H9 (cell line): ENCODE data around the gene CYP1A1. TPM values are rescaled to one million over a fixed set of nuclear protein-coding genes. Genes with fewer than 3 reads are reported as not detected.

ENCODE experiments used
- DNase-seq: peaks from one replicate; pipeline ENCODE4 v3.0.0-alpha.2; 2017
- H2AFZ ChIP-seq: one replicate; pipeline ENCODE4 v1.6.1; 2013; ENCODE audit warnings: mild to moderate bottlenecking, low read length, control low read depth, moderate library complexity
- H2AK5ac ChIP-seq: 2 replicates; pipeline ENCODE4 v1.6.1; 2013; ENCODE audit warnings: low read length, control low read depth, mixed read lengths; ENCODE audit not compliant: insufficient read length
- H2BK120ac ChIP-seq: one replicate; pipeline ENCODE4 v1.6.1; 2013; ENCODE audit warnings: low read depth, mild to moderate bottlenecking, low read length, control low read depth, inconsistent platforms; ENCODE audit not compliant: poor library complexity, severe bottlenecking
- H2BK12ac ChIP-seq: 2 replicates; pipeline ENCODE4 v1.6.1; 2013; ENCODE audit warnings: low read length, control low read depth, mixed read lengths, low read depth; ENCODE audit not compliant: insufficient read length
- H2BK15ac ChIP-seq: 2 replicates; pipeline ENCODE4 v1.6.1; 2013; ENCODE audit warnings: low read depth, low read length, control low read depth
- H2BK20ac ChIP-seq: one replicate; pipeline ENCODE4 v1.6.1; 2013; ENCODE audit warnings: low read depth, mild to moderate bottlenecking, low read length, control low read depth, inconsistent platforms; ENCODE audit not compliant: poor library complexity, severe bottlenecking
- H2BK5ac ChIP-seq: 2 replicates; pipeline ENCODE4 v1.6.1; 2013; ENCODE audit warnings: low read length, control low read depth, mixed read lengths; ENCODE audit not compliant: insufficient read length
- H3K14ac ChIP-seq: 2 replicates; pipeline ENCODE4 v1.6.1; 2013; ENCODE audit warnings: low read length, control low read depth; ENCODE audit not compliant: insufficient read depth
- H3K18ac ChIP-seq: 2 replicates; pipeline ENCODE4 v1.6.1; 2013; ENCODE audit warnings: low read depth, mild to moderate bottlenecking, mixed read lengths, low read length, control low read depth; ENCODE audit not compliant: insufficient read length
- H3K23ac ChIP-seq: 2 replicates; pipeline ENCODE4 v1.6.1; 2013; ENCODE audit warnings: low read length, control low read depth, mixed read lengths, low read depth; ENCODE audit not compliant: insufficient read length
- H3K23me2 ChIP-seq: 2 replicates; pipeline ENCODE4 v1.6.1; 2013; ENCODE audit warnings: low read depth, mild to moderate bottlenecking, mixed read lengths, low read length, control low read depth; ENCODE audit not compliant: insufficient read length, poor library complexity, severe bottlenecking
- H3K27ac ChIP-seq: 2 replicates; pipeline ENCODE4 v1.5.1; 2013; ENCODE audit warnings: low read length, control low read depth, mixed read lengths, low read depth; ENCODE audit not compliant: insufficient read length
- H3K27me3 ChIP-seq: 2 replicates; pipeline ENCODE4 v1.6.1; 2013; ENCODE audit warnings: low read length, control low read depth, inconsistent platforms; ENCODE audit not compliant: insufficient read depth
- H3K4ac ChIP-seq: 2 replicates; pipeline ENCODE4 v1.6.1; 2013; ENCODE audit warnings: low read depth, mild to moderate bottlenecking, control low read depth, inconsistent platforms, low read length, moderate library complexity
- H3K4me1 ChIP-seq: 2 replicates; pipeline ENCODE4 v1.6.1; 2013; ENCODE audit warnings: low read length, control low read depth, inconsistent platforms; ENCODE audit not compliant: insufficient read depth
- H3K4me2 ChIP-seq: 2 replicates; pipeline ENCODE4 v1.6.1; 2013; ENCODE audit warnings: low read length, control low read depth, mixed read lengths; ENCODE audit not compliant: insufficient read length, insufficient read depth
- H3K56ac ChIP-seq: 2 replicates; pipeline ENCODE4 v1.6.1; 2013; ENCODE audit warnings: low read depth, mild to moderate bottlenecking, mixed read lengths, low read length, control low read depth; ENCODE audit not compliant: insufficient read length
- H3K79me1 ChIP-seq: 2 replicates; pipeline ENCODE4 v1.6.1; 2013; ENCODE audit warnings: low read depth, mild to moderate bottlenecking, moderate library complexity, low read length, control low read depth, inconsistent platforms; ENCODE audit not compliant: insufficient read depth, poor library complexity, severe bottlenecking
- H3K79me2 ChIP-seq: 2 replicates; pipeline ENCODE4 v1.6.1; 2013; ENCODE audit warnings: low read length, control low read depth, inconsistent platforms; ENCODE audit not compliant: insufficient read depth
- H3K9ac ChIP-seq: 2 replicates; pipeline ENCODE4 v1.6.1; 2013; ENCODE audit warnings: low read length, control low read depth, mixed read lengths; ENCODE audit not compliant: insufficient read length; ENCODE audit errors: extremely low read depth
- H3K9me3 ChIP-seq: one replicate; pipeline ENCODE4 v1.6.1; 2013; ENCODE audit warnings: low read depth, low read length, inconsistent platforms; ENCODE audit not compliant: control insufficient read depth
- H3T11ph ChIP-seq: one replicate; pipeline ENCODE4 v1.6.1; 2013; ENCODE audit warnings: mild to moderate bottlenecking, low read length, control low read depth, inconsistent platforms
- H4K20me1 ChIP-seq: one replicate; pipeline ENCODE4 v1.6.1; 2013; ENCODE audit not compliant: control insufficient read depth, insufficient read length, insufficient read depth
- H4K5ac ChIP-seq: 2 replicates; pipeline ENCODE4 v1.6.1; 2013; ENCODE audit warnings: low read depth, mild to moderate bottlenecking, mixed read lengths, low read length, control low read depth; ENCODE audit not compliant: insufficient read length
- H4K8ac ChIP-seq: replicated peaks from 2 replicates; pipeline ENCODE4 v1.6.1; 2013; ENCODE audit warnings: low read length, control low read depth, mixed read lengths, low read depth; ENCODE audit not compliant: insufficient read length
- H4K91ac ChIP-seq: 2 replicates; pipeline ENCODE4 v1.6.1; 2013; ENCODE audit warnings: low read depth, mild to moderate bottlenecking, moderate library complexity, mixed read lengths, low read length, control low read depth; ENCODE audit not compliant: insufficient read length
- H3K27ac Mint-ChIP-seq, 3 experiments: 2 replicates in 2 of 3; 3 replicates in 1 of 3; pipeline ENCODE4 v1.8.0; 2020 to 2021; ENCODE audit warnings: mixed read lengths in 3 of 3, mild to moderate bottlenecking in 1 of 3, moderate library complexity in 1 of 3
- H3K27me3 Mint-ChIP-seq: 2 replicates; pipeline ENCODE4 v1.8.0; 2021; ENCODE audit warnings: low read depth, mild to moderate bottlenecking, moderate library complexity, mixed read lengths
- H3K36me3 Mint-ChIP-seq, 3 experiments: 2 replicates in 2 of 3; 3 replicates in 1 of 3; pipeline ENCODE4 v1.8.0; 2020 to 2021; ENCODE audit warnings: low read depth in 3 of 3, mixed read lengths in 3 of 3; ENCODE audit not compliant: insufficient read depth in 1 of 3
- H3K4me1 Mint-ChIP-seq, 2 experiments: 2 replicates each; pipeline ENCODE4 v1.8.0; 2020; ENCODE audit warnings: mixed read lengths in 2 of 2
- H3K4me3 Mint-ChIP-seq, 2 experiments: 2 replicates in 1 of 2; 3 replicates in 1 of 2; pipeline ENCODE4 v1.8.0; 2020 to 2021; ENCODE audit warnings: mild to moderate bottlenecking in 2 of 2, mixed read lengths in 2 of 2, moderate library complexity in 1 of 2
- H3K9me3 Mint-ChIP-seq, 2 experiments: 2 replicates in 1 of 2; 3 replicates in 1 of 2; pipeline ENCODE4 v1.8.0; 2020; ENCODE audit warnings: mild to moderate bottlenecking in 2 of 2, mixed read lengths in 2 of 2, moderate library complexity in 1 of 2
- CTCF ChIP-seq: fragments of 200-600 bp; sonication (generic); conservative IDR thresholded peaks from 3 replicates; pipeline ENCODE4 v1.8.0; 2021; ENCODE audit warnings: antibody characterized with exemption, mild to moderate bottlenecking
- WGBS: extraction: QIAGEN DNeasy Blood & Tissue Kit; methylation state at CpG from one replicate; pipeline ENCODE4 v1.1.7; 2013; ENCODE audit warnings: missing lambda C conversion rate, low lambda C conversion rate, mixed read lengths; ENCODE audit not compliant: insufficient read length; ENCODE audit errors: extremely low coverage; 5-methylcytosine and 5-hydroxymethylcytosine counted together
- total RNA-seq: library from RNA; stranded (reverse); gene quantifications from 2 replicates; pipeline ENCODE4 v1.2.1, GENCODE V29; 2021

Gene CYP1A1
- total RNA-seq, 1 experiment from 2014 or later: 0.33 TPM

DNA sequence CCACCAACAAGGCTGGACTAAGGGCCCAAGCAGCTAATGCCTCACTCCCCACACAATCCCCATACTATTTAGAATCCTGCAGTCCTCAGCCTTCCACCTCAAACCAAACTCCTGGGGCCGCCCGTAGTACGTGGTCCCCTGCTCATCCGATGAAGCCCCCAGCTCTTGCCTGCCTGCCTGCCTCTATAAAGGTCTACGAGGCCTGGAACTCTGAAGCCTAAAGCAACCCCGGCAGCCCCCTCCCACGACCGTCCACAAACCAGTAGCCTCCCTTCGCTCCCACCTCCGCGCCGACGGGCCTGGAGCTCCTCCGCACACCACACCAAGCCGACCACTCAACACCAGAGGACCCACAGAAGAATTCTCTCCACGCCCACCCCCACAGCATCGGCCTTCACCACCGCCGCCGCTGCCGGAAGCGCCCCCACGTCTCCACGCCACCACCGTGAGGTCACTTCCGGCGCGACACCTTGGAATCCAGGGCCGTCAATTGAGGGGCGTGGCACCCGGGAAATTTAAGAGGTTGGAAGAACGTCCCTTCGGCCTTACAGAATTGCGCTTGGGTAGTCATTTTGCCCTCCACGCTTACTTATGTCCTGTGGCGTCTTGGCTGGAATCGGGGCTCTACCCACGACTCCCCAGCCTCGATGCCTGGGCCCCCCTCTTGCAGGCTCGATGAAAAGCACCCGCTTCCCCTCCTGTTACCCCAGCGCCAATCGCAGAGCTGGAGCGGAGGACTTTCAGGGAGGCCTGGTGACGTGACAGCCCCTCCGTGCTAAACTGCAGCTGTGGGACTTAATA lies 29.5 kb downstream of the CYP1A1 start, which contains the start of gene EDC3:
TSS of gene EDC3 (minus strand) at position 428 of the 801 bp plus-strand sequence. CDS start 20,900 bp downstream, outside the sequence.
- no peak within 1 kb of the TSS; the same call in 1 of the 2 replicates for H3K4ac ChIP-seq
- H3K18ac ChIP-seq: peak within 1 kb of the TSS; percentile 90
- H4K5ac ChIP-seq: no peak within 1 kb of the TSS
- no peak within 1 kb of the TSS for H2AK5ac ChIP-seq
- H3K14ac ChIP-seq: peak within 1 kb of the TSS; percentile 89
- no peak within 1 kb of the TSS for H3T11ph ChIP-seq
- no peak within 1 kb of the TSS for H3K27ac ChIP-seq
- no peaks in the 10 kb centered on the region for H3K4me1 ChIP-seq
- H3K9ac ChIP-seq: peak within 1 kb of the TSS; percentile 82
- H2AFZ ChIP-seq: peak within 1 kb of the TSS; percentile 71
- H2BK15ac ChIP-seq: no peak within 1 kb of the TSS
- H2BK5ac ChIP-seq: no peak within 1 kb of the TSS
- H3K79me1 ChIP-seq: peaks cover 3% of the 10 kb centered on the region
- no peaks in the 10 kb centered on the region for H3K27me3 ChIP-seq
- H3K4me3 Mint-ChIP-seq: peak within 1 kb of the TSS; percentile 100
- no peak within 1 kb of the TSS for H4K91ac ChIP-seq
- no peaks in the 10 kb centered on the region for H3K9me3 ChIP-seq
- no peak for TF ChIP-seq CTCF
- peaks cover 18% of the 10 kb centered on the region; the same call in 1 of the 2 replicates for H3K79me2 ChIP-seq
- H3K27me3 Mint-ChIP-seq: peaks cover 7% of the 10 kb centered on the region
- peak within 1 kb of the TSS; percentile 98 to 100 (median 99) for H3K27ac Mint-ChIP-seq
- H2BK120ac ChIP-seq: no peak within 1 kb of the TSS
- H3K23ac ChIP-seq: no peak within 1 kb of the TSS
- no peak within 1 kb of the TSS for H3K56ac ChIP-seq
- no peaks in the 10 kb centered on the region for H3K9me3 Mint-ChIP-seq
- H3K4me2 ChIP-seq: peak within 1 kb of the TSS; percentile 82
- peaks cover 10% of the 10 kb centered on the region for H3K23me2 ChIP-seq
- DNase-seq: peak; percentile 87
- H3K36me3 Mint-ChIP-seq: peaks cover 0 to 2% (median 0%) of the 10 kb centered on the region in 3 experiments; a peak in 2 of 7 replicates
- H2BK20ac ChIP-seq: no peak within 1 kb of the TSS
- H2BK12ac ChIP-seq: no peak within 1 kb of the TSS
- H4K8ac ChIP-seq: peak within 1 kb of the TSS; percentile 16
- no CpG with 5 or more reads among the region's 46 CpGs for WGBS
- H4K20me1 ChIP-seq: no peaks in the 10 kb centered on the region
- peaks cover 9 to 14% of the 10 kb centered on the region in 2 experiments for H3K4me1 Mint-ChIP-seq
